Activated T-helper 17 cell treated with anti-CD3 and anti-CD28 coated beads, Interleukin-2, amount 50 U/mL, for 72 hours (primary cell): Measurements from ENCODE around the gene LYSET. TPM values are rescaled to one million over a fixed set of nuclear protein-coding genes. Genes with fewer than 3 reads are reported as not detected.

Experiments used
- ATAC-seq: fragments of 150-1000 bp; cut with Tn5 transposase; replicated peaks from 2 replicates; pipeline ENCODE4 v1.10.0; 2021; ENCODE audit warnings: mild to moderate bottlenecking, moderate library complexity
- H3K27ac Mint-ChIP-seq: one replicate; pipeline ENCODE4 v1.8.0; 2022; ENCODE audit warnings: mixed read lengths
- H3K27me3 Mint-ChIP-seq: one replicate; pipeline ENCODE4 v1.8.0; 2022; ENCODE audit warnings: mixed read lengths
- H3K36me3 Mint-ChIP-seq: one replicate; pipeline ENCODE4 v1.8.0; 2022; ENCODE audit warnings: low read depth, mild to moderate bottlenecking, mixed read lengths
- H3K4me1 Mint-ChIP-seq: one replicate; pipeline ENCODE4 v1.8.0; 2022; ENCODE audit warnings: mixed read lengths
- H3K4me3 Mint-ChIP-seq: one replicate; pipeline ENCODE4 v1.8.0; 2022; ENCODE audit warnings: mild to moderate bottlenecking, mixed read lengths
- H3K9me3 Mint-ChIP-seq: one replicate; pipeline ENCODE4 v1.8.0; 2022; ENCODE audit warnings: mixed read lengths
- total RNA-seq, 2 donors: library from RNA; stranded (reverse); gene quantifications; one replicate each; pipeline ENCODE4 v1.2.3, GENCODE V29; 2022

Gene LYSET
- total RNA-seq, 2 donors from 2014 or later, result 10.2 to 17.2 TPM

DNA sequence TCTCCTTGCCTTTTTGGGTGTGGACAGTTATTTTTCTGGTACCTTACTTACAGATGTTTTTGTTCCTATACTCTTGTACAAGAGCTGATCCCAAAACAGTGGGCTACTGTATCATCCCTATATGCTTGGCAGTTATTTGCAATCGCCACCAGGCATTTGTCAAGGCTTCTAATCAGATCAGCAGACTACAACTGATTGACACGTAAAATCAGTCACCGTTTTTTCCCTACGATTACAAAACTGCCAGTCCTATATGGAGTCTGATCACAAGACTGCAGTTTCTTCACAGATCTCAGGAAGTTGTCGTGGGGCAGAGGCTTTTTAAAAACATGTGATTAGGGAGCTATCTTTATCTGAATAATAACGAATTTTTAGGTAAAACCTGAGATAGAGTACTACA, 1.3 kb downstream of the LYSET start:
- Mint-ChIP-seq H3K27me3 (no peaks in the 10 kb centered on the region), H3K27ac (peak overlapping the region; percentile 43), H3K36me3 (peaks cover 63% of the 10 kb centered on the region), H3K4me3 (peak overlapping the region; percentile 91), H3K4me1 (peaks cover 34% of the 10 kb centered on the region), H3K9me3 (no peaks in the 10 kb centered on the region)
- no peak for ATAC-seq

DNA sequence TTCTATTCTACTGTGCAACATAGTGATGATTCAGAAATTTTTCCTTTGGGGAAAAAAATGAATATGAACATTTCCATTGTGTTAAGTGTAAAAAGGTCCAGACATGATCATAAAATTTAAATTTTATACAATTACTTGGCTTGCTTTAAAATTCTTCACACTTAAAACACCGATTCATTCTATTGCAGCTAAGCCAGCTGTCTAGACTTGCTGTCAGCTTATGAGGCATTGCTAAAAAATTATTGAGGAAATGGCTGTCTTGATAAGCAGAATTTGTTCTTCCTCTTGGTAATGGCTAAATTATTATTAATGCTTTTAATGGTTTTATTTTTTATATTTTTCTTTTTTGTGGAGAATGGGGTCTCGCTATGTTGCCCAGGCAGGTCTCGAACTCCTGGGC, 1.8 kb downstream of the LYSET start:
- Mint-ChIP-seq H3K36me3 (peaks cover 59% of the 10 kb centered on the region), H3K4me3 (peak overlapping the region; percentile 91), H3K27ac (no peak overlapping the region), H3K4me1 (peaks cover 30% of the 10 kb centered on the region), H3K9me3 (no peaks in the 10 kb centered on the region), H3K27me3 (no peaks in the 10 kb centered on the region)
- no peak for ATAC-seq

DNA sequence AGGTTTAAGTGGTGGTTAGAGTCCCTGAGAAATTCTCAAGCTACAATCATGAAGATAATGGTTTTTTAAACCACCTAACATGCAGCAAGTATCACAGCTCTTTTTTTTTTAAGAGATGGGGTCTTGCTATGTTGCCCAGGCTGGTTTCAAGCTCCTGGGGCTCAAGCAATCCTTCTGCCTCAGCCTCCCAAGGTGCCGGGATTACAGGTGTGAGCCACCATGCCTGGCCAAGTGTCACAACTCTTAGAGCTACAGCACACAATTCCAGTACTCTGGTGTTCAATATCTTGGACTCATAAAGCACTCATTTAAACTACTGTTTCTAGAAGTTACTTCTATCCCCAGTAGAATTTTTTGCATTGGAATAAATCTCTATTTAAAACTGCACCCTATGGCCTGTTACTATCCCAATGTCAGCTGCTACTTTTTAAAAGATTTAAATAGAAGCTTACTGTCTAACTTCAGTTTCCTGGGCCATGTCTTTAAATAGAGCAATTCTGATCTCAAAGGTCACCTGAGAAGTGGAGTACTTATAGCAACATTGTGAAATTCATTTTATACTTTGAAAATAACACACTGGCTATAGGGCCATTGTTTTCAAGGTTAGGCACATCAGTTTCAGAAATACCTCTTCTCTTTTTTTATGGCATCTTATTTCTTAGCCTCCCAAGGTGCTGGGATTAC, 10.3 kb downstream of the LYSET start:
- H3K4me3 Mint-ChIP-seq, result no peak overlapping the region
- no peaks in the 10 kb centered on the region for H3K27me3 Mint-ChIP-seq
- no peaks in the 10 kb centered on the region for H3K9me3 Mint-ChIP-seq
- no peak for ATAC-seq
- peaks cover 3% of the 10 kb centered on the region for H3K4me1 Mint-ChIP-seq
- H3K36me3 Mint-ChIP-seq, result peaks cover 12% of the 10 kb centered on the region
- no peak overlapping the region for H3K27ac Mint-ChIP-seq

DNA sequence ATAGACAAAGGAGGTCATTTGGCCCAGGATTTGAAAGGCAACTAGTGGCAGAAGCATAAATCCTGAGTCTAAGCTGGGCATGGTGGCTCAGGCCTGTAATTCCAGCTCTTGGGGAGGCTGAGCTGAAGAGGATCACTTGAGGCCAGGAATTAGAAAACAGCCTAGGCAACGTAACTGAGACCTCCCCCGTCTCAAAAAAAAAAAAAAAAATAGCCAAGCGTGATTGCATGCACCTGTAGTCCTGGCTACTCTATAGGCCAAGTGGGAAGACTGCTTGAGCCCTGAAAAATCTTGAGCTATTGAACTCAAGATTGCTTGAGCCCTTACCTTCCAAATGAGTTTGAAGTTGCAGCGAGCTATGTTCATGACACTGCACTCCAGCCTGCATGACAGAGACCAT, 13.9 kb downstream of the LYSET start:
- Mint-ChIP-seq H3K36me3 (peaks cover 17% of the 10 kb centered on the region), H3K4me3 (no peak overlapping the region), H3K4me1 (peaks cover 3% of the 10 kb centered on the region), H3K27me3 (no peaks in the 10 kb centered on the region), H3K9me3 (no peaks in the 10 kb centered on the region), H3K27ac (no peak overlapping the region)
- no peak for ATAC-seq

DNA sequence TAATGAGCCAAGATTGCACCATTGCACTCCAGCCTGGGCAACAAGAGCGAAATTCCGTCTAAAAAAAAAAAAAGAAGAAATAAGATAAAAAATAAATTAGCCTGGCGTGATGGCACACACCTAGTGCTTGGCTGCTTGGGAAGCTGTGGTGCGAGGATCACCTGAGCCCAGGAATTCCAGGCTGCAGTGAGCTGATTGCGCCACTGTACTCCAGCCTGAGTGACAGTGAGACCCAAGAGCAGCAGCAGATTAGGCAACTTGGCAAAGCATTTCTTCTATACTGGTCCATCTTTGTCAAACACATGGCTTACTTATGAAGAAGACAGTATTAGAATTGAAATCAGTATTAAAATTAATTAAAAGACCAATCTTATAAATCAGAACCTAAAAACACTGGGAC, 15.4 kb downstream of the LYSET start:
- no peak for ATAC-seq
- Mint-ChIP-seq H3K27me3 (no peaks in the 10 kb centered on the region), H3K27ac (no peak overlapping the region), H3K9me3 (no peaks in the 10 kb centered on the region), H3K36me3 (peaks cover 23% of the 10 kb centered on the region), H3K4me1 (peaks cover 11% of the 10 kb centered on the region), H3K4me3 (no peak overlapping the region)

DNA sequence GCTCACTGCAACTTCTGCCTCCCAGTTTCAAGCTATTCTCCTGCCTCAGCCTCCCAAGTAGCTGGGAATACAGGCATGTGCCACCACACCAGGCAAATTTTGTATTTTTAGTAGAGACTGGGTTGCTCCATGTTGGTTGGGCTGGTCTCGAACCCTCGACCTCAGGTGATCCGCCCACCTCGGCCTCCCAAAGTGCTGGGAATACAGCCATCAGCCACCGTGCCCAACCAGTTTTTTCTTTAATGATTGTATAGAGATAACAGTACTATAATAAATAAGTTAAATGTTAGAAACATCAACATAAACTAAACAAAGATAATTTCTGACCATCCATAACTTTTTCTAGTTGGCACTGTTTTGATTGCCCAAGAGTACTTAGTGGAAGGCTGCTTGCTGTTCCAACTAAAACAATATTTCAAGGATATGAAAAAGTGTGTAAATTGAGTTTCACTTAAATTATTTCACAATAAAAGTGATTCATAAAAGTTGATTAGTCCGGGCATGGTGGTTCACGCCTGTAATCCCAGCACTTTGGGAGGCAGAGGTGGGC, 16.1 kb downstream of the LYSET start:
- no peaks in the 10 kb centered on the region for H3K27me3 Mint-ChIP-seq
- H3K27ac Mint-ChIP-seq, result no peak overlapping the region
- H3K4me1 Mint-ChIP-seq, result peaks cover 11% of the 10 kb centered on the region
- H3K36me3 Mint-ChIP-seq, result peaks cover 23% of the 10 kb centered on the region
- no peak for ATAC-seq
- H3K9me3 Mint-ChIP-seq, result no peaks in the 10 kb centered on the region
- H3K4me3 Mint-ChIP-seq, result no peak overlapping the region

DNA sequence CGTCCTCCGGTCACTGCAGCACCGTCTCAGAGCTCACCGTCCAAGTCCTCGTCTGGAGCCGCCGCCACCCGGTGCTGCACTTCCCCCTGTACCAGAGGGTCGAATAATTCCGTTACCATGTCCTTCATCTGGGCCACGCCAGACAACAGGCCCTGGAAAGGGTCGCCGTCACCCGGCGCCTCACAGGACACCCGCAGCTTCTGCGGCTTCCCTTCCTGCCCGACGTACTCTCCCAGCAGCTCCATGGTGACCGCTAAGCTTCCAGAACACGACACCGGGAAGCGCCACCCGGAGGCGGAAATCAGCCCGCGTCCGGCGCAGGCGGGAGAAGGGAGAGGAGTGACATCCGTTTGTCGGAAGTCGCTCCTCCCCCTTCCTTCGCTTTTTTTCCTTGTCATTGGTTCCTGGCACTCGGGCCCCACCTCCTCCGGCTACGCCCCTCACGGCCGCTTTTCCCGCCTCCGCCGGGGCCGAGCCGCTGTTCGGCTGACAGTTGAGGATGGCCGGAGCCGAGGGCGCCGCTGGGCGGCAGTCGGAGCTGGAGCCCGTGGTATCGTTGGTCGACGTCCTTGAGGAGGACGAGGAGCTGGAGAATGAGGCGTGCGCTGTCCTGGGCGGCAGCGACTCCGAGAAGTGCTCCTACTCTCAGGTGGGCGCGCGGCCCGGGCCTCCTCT, 21.8 kb downstream of the LYSET start, which contains the start of the genes GON7 and UBR7:
TSS of gene GON7 (minus strand) at position 273 of the 675 bp plus-strand sequence. CDS start at position 245, 28 bp downstream.
TSS of gene UBR7 (plus strand) at position 464 of the 675 bp plus-strand sequence. CDS start at position 500, 36 bp downstream.
- H3K36me3 Mint-ChIP-seq, result peaks cover 53% of the 10 kb centered on the region
- no peaks in the 10 kb centered on the region for H3K9me3 Mint-ChIP-seq
- H3K4me1 Mint-ChIP-seq, result peaks cover 20% of the 10 kb centered on the region
- peak within 1 kb of the TSS; percentile 98 for H3K27ac Mint-ChIP-seq
- ATAC-seq, result peak; percentile 95
- no peaks in the 10 kb centered on the region for H3K27me3 Mint-ChIP-seq
- peak within 1 kb of the TSS; percentile 73 for H3K4me3 Mint-ChIP-seq

DNA sequence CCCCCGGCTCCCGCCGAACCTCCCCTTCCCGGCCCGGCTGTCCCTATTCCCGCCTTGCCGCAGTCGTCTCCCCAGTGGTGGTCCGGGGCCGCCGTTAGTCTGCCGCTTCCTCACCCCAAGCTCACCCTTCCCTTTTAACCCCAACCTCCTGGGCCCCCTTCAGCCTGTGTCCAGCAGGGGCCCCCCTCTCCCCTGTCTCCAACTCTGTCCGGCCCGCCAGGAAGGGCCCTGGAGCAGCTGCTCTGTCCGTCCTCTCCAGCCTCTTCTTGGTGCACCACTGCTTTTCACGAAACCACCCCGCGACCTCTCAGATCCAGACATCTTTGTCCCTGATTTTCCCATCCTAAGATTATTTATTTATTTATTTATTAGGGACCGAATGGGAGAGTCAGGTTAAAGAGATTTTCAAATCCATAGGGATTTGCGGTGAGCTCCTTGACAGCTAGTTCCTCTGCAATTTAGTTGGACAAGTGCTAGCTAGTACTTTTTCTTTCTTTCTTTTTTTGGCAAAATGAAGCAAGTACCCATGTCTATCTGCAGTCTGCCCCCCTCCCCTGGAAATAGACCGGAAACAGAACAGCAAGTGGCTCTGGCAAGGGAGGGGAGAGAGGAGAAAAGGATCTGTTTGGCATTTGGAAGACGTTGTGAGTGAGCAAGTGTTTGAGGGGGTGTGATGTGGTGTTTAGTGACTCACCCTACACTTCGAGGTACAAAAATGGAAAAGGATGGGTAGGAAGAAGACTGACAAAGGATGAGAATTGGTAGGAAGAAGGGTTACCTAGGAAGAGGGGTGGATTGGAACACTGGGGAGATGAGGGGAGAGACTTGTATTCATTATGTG, 22.6 kb downstream of the LYSET start:
- no peaks in the 10 kb centered on the region for H3K27me3 Mint-ChIP-seq
- H3K36me3 Mint-ChIP-seq, result peaks cover 61% of the 10 kb centered on the region
- H3K4me1 Mint-ChIP-seq, result peaks cover 20% of the 10 kb centered on the region
- no peaks in the 10 kb centered on the region for H3K9me3 Mint-ChIP-seq
- H3K4me3 Mint-ChIP-seq, result peak overlapping the region; percentile 73
- peak; percentile 37 for ATAC-seq
- H3K27ac Mint-ChIP-seq, result peak overlapping the region; percentile 98

DNA sequence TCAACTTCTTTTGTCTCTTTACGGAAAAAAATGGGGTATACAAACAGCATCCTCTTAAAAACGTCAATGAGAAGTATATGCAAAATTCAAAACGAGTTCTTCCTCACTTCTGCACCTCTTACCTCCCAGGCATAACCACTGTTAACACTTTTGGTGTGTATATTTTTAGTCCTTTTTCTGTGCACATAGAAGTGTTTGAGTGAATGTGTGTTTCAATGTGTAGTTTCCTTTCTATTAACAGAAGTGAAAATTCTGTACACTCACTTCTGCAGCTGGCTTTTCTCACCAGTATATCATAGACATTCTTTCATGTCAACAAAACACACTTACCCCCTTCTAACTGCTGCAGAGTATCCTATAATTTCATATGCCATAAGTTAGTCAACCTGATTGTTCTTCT, 27.3 kb downstream of the LYSET start:
- no peaks in the 10 kb centered on the region for H3K27me3 Mint-ChIP-seq
- no peak for ATAC-seq
- no peaks in the 10 kb centered on the region for H3K9me3 Mint-ChIP-seq
- H3K4me3 Mint-ChIP-seq, result no peak overlapping the region
- H3K4me1 Mint-ChIP-seq, result peaks cover 9% of the 10 kb centered on the region
- H3K27ac Mint-ChIP-seq, result no peak overlapping the region
- H3K36me3 Mint-ChIP-seq, result peaks cover 92% of the 10 kb centered on the region

DNA sequence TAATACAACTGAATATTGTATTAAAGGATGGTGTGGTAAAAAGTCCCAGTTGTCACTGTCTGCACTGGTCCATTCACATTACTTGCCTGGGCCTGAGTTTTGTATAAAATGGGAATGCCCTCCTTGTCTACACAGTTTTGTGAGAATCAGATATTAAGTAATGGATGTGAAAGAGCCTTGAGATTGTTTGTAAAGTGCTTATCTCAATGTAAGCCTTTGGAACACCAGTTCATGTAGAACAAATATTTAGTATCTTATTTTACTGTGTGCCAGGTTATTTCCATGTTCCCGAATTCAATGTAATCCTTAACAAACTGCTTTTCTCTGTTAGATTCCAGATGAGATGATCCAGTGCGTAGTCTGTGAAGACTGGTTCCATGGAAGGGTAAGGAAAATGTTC, 29.5 kb downstream of the LYSET start:
- Mint-ChIP-seq H3K9me3 (no peaks in the 10 kb centered on the region), H3K4me1 (no peaks in the 10 kb centered on the region), H3K27ac (no peak overlapping the region), H3K36me3 (peaks cover 99% of the 10 kb centered on the region), H3K27me3 (no peaks in the 10 kb centered on the region), H3K4me3 (no peak overlapping the region)
- ATAC-seq, result no peak

DNA sequence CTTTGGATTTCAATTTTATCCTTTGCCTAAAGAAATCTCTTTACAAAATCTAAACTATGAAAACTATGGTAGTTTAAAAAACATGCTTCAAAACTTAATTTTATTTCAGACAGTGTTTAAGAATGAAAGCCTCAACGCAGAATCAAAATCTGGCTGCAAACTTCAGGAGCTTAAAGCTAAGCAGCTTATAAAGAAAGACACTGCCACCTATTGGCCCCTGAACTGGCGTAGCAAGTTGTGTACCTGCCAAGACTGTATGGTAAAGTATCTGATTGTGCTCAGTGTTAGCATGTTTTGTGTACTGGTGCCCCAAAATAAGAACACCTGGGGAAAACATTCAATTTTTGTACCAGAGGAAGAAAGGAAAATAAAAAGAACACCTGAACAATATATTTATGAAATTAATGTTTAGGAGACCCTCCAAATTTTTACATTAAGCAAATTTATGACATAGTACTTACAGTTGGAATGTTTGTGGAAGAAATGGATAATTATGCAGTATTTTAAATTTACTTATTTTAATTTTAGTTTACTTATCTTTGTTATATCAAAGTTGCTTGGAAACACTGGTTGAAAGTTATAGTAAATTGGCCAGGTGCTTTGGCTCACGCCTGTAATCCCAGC, 34.1 kb downstream of the LYSET start:
- no peak overlapping the region for H3K4me3 Mint-ChIP-seq
- H3K27ac Mint-ChIP-seq, result no peak overlapping the region
- H3K27me3 Mint-ChIP-seq, result no peaks in the 10 kb centered on the region
- ATAC-seq, result peak; percentile 77
- peaks cover 95% of the 10 kb centered on the region for H3K36me3 Mint-ChIP-seq
- H3K9me3 Mint-ChIP-seq, result no peaks in the 10 kb centered on the region
- no peaks in the 10 kb centered on the region for H3K4me1 Mint-ChIP-seq

DNA sequence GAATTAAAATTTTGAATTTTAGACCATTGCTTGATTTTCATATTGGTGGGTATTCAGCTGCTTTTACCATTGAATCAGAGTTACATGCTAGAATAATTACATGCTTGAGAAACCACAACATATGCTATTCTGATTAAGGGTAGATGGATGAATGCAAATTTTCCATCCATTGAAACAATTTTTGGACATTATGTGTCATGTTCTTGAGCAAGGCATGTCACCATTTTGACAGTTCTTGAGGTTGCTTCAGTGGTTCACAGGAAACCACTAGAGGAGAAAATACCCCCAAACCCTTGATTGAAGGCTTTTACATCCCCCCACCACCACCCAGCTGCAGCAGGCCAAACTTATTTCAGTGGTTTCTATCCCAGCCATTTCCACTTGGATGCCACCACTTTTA, 35.4 kb downstream of the LYSET start:
- Mint-ChIP-seq H3K27ac (no peak overlapping the region), H3K36me3 (peaks cover 95% of the 10 kb centered on the region), H3K9me3 (no peaks in the 10 kb centered on the region), H3K4me1 (no peaks in the 10 kb centered on the region), H3K27me3 (no peaks in the 10 kb centered on the region), H3K4me3 (no peak overlapping the region)
- ATAC-seq, result no peak

DNA sequence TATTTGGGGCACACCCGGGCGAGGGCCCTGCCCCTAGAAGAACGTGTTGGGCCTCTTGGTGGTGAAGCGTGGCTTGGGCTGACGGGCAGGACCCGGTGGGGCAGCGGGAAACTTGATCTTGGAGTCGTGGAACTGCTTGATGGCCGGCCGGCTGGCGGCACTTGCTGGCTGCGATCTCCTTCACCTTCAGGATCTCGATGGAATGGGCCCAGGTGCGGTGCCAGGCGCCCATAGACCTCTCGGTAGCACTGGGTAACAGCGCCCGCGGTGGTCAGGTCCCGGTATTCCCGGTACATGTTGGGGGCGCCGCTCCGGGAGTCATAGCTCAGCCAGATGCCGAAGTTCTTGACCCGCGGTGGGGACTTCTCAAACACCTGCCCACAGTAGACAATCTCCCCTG, 38.4 kb downstream of the LYSET start:
- Mint-ChIP-seq H3K27me3 (no peaks in the 10 kb centered on the region), H3K4me1 (no peaks in the 10 kb centered on the region), H3K36me3 (peaks cover 95% of the 10 kb centered on the region), H3K4me3 (no peak overlapping the region), H3K9me3 (no peaks in the 10 kb centered on the region), H3K27ac (no peak overlapping the region)
- no peak for ATAC-seq

DNA sequence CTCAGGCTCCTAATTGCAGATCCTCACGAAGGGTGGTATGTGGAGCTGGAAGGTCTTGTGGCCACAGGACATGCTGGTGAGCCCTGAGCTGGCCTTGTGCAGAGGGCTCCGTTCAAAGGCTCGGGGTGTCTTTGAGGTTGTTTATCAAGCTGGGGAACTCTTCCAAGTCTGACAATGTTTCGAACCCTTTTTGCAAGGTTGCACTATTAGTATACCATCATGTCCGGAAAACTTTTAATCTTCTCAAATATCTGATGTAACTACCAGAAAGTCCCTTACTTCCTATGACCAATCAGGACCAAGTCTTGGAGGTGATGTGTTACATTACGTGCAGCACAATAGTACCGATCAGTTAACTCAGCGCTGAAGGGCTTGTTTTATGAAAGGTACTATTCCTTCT, 43.4 kb downstream of the LYSET start:
- H3K4me1 Mint-ChIP-seq, result peaks cover 13% of the 10 kb centered on the region
- H3K27me3 Mint-ChIP-seq, result no peaks in the 10 kb centered on the region
- H3K27ac Mint-ChIP-seq, result no peak overlapping the region
- no peak for ATAC-seq
- no peaks in the 10 kb centered on the region for H3K9me3 Mint-ChIP-seq
- H3K36me3 Mint-ChIP-seq, result peaks cover 62% of the 10 kb centered on the region
- H3K4me3 Mint-ChIP-seq, result no peak overlapping the region
